22Rv1 (cell line): ENCODE data around the gene AREL1.

Experiments
- H3K27ac ChIP-seq: fragments of 450-650 bp; 2 replicates; pipeline ENCODE4 v1.5.1; 2017
- ZFX ChIP-seq: fragments of 450-650 bp; IDR thresholded peaks from 2 replicates; pipeline ENCODE4 v1.6.1; 2017; ENCODE audit warnings: antibody characterized with exemption, borderline replicate concordance
- TF ChIP-seq, protein P1 (sequence below): fragments of 450-650 bp; IDR thresholded peaks from 2 replicates; pipeline ENCODE4 v1.5.1; 2017; ENCODE audit warnings: mild to moderate bottlenecking

AREL1 gene

DNA sequence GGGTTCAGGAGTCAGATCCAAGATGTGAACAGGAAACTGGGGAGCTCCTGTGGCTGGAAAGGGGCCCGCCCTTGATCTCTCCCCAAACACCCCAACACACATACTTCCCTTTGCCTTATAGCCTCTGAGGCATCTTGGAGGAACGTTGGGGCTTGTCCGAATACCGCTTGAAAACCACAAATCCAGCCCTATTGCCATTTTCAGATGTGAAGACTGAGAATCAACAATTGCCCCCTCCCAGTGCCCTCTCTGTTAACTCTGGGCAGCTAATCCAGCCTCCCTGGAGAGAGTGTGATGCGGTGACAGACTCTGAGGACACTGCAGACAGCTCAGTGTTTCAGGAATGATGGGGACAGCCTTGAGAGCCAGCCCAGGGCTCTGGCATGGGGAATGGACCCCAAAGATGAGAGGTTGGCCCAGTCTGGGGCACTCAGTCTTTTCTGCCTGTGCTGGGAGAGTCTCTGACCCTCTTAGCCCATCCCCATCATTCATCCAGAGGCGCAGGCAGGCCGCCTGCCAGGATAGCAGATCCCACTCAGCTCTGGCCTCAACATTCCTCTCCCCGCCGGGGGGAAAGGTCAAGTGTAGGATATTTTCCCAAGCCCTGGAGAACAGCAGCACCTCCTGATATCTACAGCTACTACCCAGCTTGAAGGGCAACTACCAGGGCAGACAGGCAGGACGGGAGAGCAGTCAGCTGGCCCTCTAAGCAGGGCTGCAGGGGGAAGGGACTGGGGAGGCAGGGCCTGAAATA is 76.3 kb downstream of the AREL1 start:
- TF ChIP-seq ZFX = no peak
- TF ChIP-seq, protein P1, sequence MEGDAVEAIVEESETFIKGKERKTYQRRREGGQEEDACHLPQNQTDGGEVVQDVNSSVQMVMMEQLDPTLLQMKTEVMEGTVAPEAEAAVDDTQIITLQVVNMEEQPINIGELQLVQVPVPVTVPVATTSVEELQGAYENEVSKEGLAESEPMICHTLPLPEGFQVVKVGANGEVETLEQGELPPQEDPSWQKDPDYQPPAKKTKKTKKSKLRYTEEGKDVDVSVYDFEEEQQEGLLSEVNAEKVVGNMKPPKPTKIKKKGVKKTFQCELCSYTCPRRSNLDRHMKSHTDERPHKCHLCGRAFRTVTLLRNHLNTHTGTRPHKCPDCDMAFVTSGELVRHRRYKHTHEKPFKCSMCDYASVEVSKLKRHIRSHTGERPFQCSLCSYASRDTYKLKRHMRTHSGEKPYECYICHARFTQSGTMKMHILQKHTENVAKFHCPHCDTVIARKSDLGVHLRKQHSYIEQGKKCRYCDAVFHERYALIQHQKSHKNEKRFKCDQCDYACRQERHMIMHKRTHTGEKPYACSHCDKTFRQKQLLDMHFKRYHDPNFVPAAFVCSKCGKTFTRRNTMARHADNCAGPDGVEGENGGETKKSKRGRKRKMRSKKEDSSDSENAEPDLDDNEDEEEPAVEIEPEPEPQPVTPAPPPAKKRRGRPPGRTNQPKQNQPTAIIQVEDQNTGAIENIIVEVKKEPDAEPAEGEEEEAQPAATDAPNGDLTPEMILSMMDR = no peak
- H3K27ac ChIP-seq = no peak overlapping the region

DNA sequence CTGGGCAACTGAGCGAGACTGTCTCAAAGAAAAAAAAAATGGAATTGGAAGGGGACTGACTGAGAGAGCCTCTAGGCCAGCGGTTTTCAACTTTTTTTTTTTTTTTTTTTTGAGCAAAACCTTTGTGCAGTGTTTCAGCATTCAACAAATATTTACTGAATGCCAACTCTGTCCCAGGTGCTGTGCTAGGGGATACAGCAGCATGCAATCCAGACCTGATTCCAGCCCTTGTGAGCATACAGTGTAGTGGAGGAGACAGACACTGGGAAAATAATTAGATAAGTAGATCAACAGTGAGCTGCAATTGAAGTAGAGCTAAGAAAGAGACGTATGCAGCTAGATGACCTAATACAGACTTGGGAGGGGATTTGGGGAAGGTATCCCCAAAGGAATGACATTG is 77.0 kb downstream of the AREL1 start:
- TF ChIP-seq, protein P1 = no peak
- no peak for TF ChIP-seq ZFX

DNA sequence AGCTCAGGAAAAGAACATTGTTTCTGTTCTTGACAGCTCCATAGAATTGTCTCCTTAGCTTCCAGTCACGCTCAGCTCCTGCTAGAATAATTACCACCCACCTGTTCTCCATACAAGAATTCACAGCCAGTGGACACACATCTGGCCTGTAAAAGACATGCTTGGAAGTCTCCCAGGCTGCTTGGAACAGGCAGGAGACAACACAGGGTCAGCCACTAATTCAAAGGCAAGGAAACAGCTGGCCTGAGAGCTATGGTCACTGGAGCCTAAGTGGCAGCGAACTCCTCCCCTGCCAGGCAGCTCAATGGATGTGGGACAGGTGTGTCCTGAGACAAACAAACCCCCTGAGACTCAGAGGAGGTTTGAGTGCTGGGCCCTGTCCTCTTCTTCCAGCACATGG is 77.9 kb downstream of the AREL1 start:
- TF ChIP-seq, protein P1 = no peak
- no peak for TF ChIP-seq ZFX
- H3K27ac ChIP-seq = no peak overlapping the region

More for the DNA sequence above, 77.0 kb downstream of the AREL1 start:
- H3K27ac ChIP-seq = no peak overlapping the region

DNA sequence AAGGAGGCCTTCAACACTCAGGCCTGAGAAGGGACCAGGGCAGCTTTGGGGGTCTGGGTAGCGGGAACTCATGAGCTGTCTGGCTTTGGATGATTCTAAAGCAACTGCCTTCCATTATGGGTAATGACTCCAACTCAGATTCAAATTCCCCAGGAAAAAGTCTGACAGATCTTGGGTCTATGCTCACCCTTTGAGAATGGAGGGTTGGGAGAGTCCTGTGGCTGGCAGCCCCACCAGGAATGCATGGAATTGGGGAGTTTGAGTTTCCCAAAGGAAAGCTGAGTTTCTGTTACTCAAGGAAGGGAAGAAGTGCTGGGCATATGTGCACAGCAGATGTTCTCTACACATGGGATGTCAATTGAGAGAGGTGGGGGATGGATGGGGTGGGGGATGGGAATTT is 78.4 kb downstream of the AREL1 start:
- no peak overlapping the region for H3K27ac ChIP-seq
- TF ChIP-seq, protein P1 = no peak
- no peak for TF ChIP-seq ZFX

DNA sequence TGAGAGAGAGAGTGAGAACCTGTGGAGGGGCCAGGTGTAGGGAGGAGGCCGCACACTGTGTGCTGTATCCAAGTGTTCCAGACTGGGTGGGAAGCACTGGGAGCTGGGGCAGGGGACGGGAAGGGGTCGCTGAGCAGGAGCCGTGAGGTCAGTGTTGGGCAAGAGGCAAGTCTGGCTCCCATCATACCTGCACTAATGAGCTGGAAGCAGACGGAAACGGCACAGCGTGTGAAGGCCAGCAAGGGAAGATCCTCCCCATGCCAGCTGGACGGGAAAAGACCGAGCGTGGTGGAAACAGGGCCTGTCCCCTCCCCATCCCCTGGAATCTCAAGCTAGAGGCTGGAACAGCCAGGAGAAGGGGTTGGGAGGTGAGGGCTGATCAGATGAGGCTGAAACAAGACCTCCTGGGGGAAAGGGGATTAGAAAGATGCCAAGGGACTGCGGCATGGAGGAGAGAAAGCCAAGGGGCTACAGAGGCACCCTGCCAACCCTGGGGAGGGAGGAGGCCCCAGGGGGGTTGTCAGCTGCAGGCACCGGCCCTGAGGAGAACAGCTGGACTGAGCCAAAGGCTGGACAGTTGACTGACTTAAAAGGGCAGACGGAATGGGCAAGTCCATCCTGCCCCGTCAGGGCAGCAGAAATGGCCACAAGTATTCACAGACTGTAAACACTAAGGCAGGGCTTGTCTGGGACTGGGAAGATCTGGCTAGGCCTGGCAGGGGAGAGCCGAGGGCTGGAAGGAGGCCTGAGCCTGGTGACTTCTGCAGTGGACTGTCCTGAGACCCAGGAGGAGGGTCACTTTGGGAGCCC is 81.8 kb downstream of the AREL1 start:
- TF ChIP-seq, protein P1 = no peak
- TF ChIP-seq ZFX = no peak
- H3K27ac ChIP-seq = no peak overlapping the region

DNA sequence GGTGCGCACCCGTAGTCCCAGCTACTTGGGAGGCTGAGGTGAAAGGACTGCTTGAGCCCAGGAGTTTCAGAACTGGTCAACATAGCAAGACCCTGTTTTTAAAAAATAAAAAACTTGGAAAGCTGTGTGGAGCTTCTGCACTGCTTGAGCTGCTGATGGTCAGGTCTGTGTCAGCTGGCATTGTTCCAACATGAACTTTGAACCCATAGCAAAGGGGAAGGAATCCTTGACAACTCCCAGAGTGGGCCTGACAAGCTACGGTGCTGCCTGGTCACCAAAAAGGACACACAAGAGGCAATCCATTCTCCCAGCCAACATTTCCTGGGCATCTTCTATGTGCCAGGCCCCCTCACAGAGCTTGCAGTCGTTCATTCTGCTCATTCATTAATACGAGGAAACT is 84.5 kb downstream of the AREL1 start:
- TF ChIP-seq, protein P1 = no peak
- TF ChIP-seq ZFX = no peak

DNA sequence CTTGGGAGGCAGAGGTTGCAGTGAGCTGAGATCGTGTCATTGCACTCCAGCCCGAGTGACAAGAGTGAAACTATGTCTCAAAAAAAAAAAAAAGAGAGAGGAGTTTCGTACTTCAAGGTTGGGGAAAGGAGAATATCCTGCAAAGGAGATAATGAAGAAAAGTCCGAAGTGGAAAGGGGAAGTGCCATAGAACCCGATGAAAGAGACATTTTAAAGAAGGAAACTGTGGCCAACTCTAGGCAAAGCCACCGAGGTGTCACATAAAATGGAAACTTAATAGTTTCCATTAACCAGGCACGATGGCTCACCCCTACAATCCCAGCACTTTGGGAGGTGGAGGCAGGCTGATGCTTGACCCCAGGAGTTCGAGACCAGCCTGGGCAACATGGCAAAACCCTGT is 85.8 kb downstream of the AREL1 start:
- TF ChIP-seq, protein P1 = no peak
- no peak for TF ChIP-seq ZFX
- no peak overlapping the region for H3K27ac ChIP-seq

More for the DNA sequence above, 84.5 kb downstream of the AREL1 start:
- no peak overlapping the region for H3K27ac ChIP-seq
